Gastroesophageal sphincter (tissue), 4 donors: ENCODE measurements around the gene SHTN1. TPM values are rescaled to one million over a fixed set of nuclear protein-coding genes. Genes with fewer than 3 reads are reported as not detected.

Experiments
- ATAC-seq: fragments of 150-250 bp; one replicate; pipeline ENCODE4 v1.9.1; 2016; ENCODE audit warnings: mild to moderate bottlenecking, moderate library complexity
- H3K27ac ChIP-seq, 4 donors: fragments of 200-600 bp; sonication (generic) in 3 of 4; 1 replicate in 3 of 4; 2 replicates in 1 of 4; pipeline ENCODE4 v1.5.1; 2016 to 2019
- H3K27me3 ChIP-seq: fragments of 200-600 bp; sonication (generic); one replicate; pipeline ENCODE4 v1.5.1; 2019
- H3K36me3 ChIP-seq, 2 donors: fragments of 200-600 bp; sonication (generic); one replicate each; pipeline ENCODE4 v1.5.1; 2019; ENCODE audit warnings: control low read depth in 1 of 2
- H3K4me1 ChIP-seq, 3 donors: fragments of 200-600 bp; sonication (generic); 1 replicate in 2 of 3; 2 replicates in 1 of 3; pipeline ENCODE4 v1.5.1; 2016 to 2019; ENCODE audit warnings: control low read depth in 2 of 3
- H3K4me3 ChIP-seq, 2 donors: fragments of 200-600 bp; sonication (generic); one replicate each; pipeline ENCODE4 v1.5.1; 2019; ENCODE audit warnings: mild to moderate bottlenecking in 1 of 2, moderate library complexity in 1 of 2
- H3K9me3 ChIP-seq, 3 donors: fragments of 200-600 bp; sonication (generic); one replicate each; pipeline ENCODE4 v1.5.1; 2017 to 2019; ENCODE audit warnings: control low read depth in 2 of 3
- CTCF ChIP-seq, 4 experiments: fragments of 200-600 bp in 2 of 4; fragments of 450-650 bp in 2 of 4; sonication (generic) in 1 of 4; IDR thresholded peaks; one replicate each; pipeline ENCODE4 v1.5.1; 2017 to 2019; ENCODE audit warnings: antibody characterized with exemption in 4 of 4, mild to moderate bottlenecking in 2 of 4, moderate library complexity in 2 of 4
- EP300 ChIP-seq: sonication (generic); formaldehyde crosslinking; IDR thresholded peaks from one replicate; pipeline ENCODE4 v1.6.1; 2017; ENCODE audit warnings: antibody characterized with exemption, mild to moderate bottlenecking
- POLR2A ChIP-seq, 2 donors: fragments of 450-650 bp; IDR thresholded peaks; one replicate each; pipeline ENCODE4 v1.6.1; 2017; ENCODE audit warnings: antibody characterized with exemption in 2 of 2, mild to moderate bottlenecking in 2 of 2, moderate library complexity in 1 of 2
- POLR2AphosphoS5 ChIP-seq: sonication (generic); formaldehyde crosslinking; IDR thresholded peaks from one replicate; pipeline ENCODE4 v1.6.1; 2017; ENCODE audit warnings: antibody characterized with exemption
- WGBS, 2 donors: methylation state at CpG; one replicate each; pipeline ENCODE4 v1.1.5; 2018; ENCODE audit warnings: low coverage in 1 of 2; 5-methylcytosine and 5-hydroxymethylcytosine counted together
- total RNA-seq, 4 donors: library from RNA; depleted of rRNA; stranded (reverse); fragments of >200 nt; gene quantifications; one replicate each; pipeline ENCODE4 v1.1.0, GENCODE V29; 2016

The SHTN1 gene
- total RNA-seq, 4 donors from 2014 or later: 4.3 to 9.2 (median 6.3) TPM

DNA sequence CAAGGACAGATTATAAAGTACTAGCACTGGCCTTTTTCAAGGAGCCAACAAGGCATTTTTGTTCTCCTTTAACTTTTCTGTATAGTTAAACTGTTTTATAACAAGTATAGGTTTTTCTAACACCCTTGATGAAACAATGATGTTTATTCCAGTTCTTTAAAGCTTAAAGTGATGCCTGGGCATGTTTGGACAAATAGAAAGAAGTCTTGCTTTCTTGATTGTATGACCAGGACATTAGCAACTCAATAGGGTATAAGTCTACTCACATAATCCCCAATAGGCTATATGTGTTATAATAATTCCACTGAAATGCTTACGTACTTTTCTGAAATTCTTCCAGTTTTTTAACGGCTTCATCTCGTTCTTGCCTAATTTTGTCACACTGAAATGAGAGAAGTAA, 36.7 kb downstream of the SHTN1 start:
- Histone ChIP-seq H3K36me3 (peaks cover 0 to 6% of the 10 kb centered on the region in 2 donors), H3K27me3 (no peaks in the 10 kb centered on the region), H3K4me3 (no peak overlapping the region), H3K9me3 (no peaks in the 10 kb centered on the region), H3K27ac (no peak overlapping the region), H3K4me1 (no peaks in the 10 kb centered on the region)
- TF ChIP-seq POLR2AphosphoS5 (no peak), EP300 (no peak), CTCF (IDR thresholded peaks at IDR 0.05) (no peak), POLR2A (IDR thresholded peaks at IDR 0.05) (no peak)
- WGBS, 2 donors: 76 to 90% methylated on average over 3 of the region's 3 CpGs
- no peak for ATAC-seq

GRCh38 chr10:116961406-116962251, 43.4 kb downstream of the SHTN1 start:
- peaks cover 0 to 6% of the 10 kb centered on the region in 2 donors for H3K36me3 ChIP-seq
- no peak overlapping the region for H3K4me3 ChIP-seq
- H3K4me1 ChIP-seq: no peaks in the 10 kb centered on the region
- TF ChIP-seq CTCF (IDR thresholded peaks at IDR 0.05) (no peak), EP300 (no peak), POLR2AphosphoS5 (no peak), POLR2A (IDR thresholded peaks at IDR 0.05) (no peak)
- no peak for ATAC-seq
- no peak overlapping the region for H3K27ac ChIP-seq
- WGBS, 2 donors: 80 to 88% methylated on average over 9 of the region's 9 CpGs
- H3K27me3 ChIP-seq: no peaks in the 10 kb centered on the region
- H3K9me3 ChIP-seq: no peaks in the 10 kb centered on the region

DNA sequence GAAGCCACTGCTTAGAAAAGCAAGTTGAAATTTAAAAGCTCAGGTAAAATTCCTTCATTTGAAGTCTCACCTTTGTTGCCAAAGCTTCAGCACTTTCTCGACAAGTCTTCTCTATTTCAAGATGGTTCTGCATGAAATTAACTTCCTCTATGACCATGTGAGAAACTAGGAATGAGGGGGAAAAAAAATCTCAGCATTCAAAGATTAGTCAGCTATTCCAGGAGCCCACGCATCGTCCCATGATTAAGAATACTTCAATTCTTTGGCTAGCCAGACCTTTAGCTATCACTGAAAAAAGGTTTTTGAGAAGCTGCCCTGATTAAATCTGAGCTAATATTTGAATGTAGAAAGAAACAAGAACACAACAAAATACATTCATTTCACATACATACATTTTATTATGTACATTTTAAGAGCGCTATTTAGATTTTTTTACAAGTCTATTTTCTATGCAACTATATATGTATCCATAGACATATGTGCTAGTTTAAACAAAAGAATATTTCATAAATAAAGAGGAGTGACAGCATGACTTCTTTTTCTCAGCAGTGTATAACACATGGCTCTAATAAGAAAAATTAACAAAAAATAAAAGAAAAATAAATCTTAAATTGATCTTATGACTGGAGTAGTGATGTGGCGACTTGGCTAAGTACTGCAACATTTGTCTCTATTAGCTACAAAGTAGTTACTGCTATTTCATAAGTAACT, 44.8 kb downstream of the SHTN1 start:
- Histone ChIP-seq H3K36me3 (peaks cover 0 to 2% of the 10 kb centered on the region in 2 donors), H3K27ac (no peak overlapping the region), H3K9me3 (no peaks in the 10 kb centered on the region), H3K27me3 (no peaks in the 10 kb centered on the region), H3K4me3 (no peak overlapping the region), H3K4me1 (no peaks in the 10 kb centered on the region)
- 66 to 73% methylated on average over 5 of the region's 5 CpGs for WGBS, 2 donors
- no peak for TF ChIP-seq EP300
- no peak for TF ChIP-seq POLR2A (IDR thresholded peaks at IDR 0.05)
- no peak for TF ChIP-seq CTCF (IDR thresholded peaks at IDR 0.05)
- no peak for TF ChIP-seq POLR2AphosphoS5
- no peak for ATAC-seq

- Histone ChIP-seq H3K9me3 (no peaks in the 10 kb centered on the region), H3K4me1 (no peaks in the 10 kb centered on the region), H3K27ac (no peak overlapping the region), H3K36me3 (no peaks in the 10 kb centered on the region), H3K27me3 (no peaks in the 10 kb centered on the region), H3K4me3 (no peak overlapping the region)
- 19 to 88% methylated on average over 1 of the region's 1 CpG for WGBS, 2 donors
- ATAC-seq: no peak
- TF ChIP-seq EP300 (no peak), POLR2A (IDR thresholded peaks at IDR 0.05) (no peak), CTCF (IDR thresholded peaks at IDR 0.05) (no peak), POLR2AphosphoS5 (no peak)
Measured at GRCh38 chr10:116952729-116953128, 52.3 kb downstream of the SHTN1 start.
